Left kidney (tissue), 2 donors: ENCODE measurements around the gene SHC3. TPM values are rescaled to one million over a fixed set of nuclear protein-coding genes. Genes with fewer than 3 reads are reported as not detected.

ENCODE experiments used
- DNase-seq: peaks from one replicate; pipeline ENCODE4 v3.0.0-alpha.2; 2013
- polyA plus RNA-seq: library from polyadenylated mRNA; unstranded; fragments of 120-200 nt; gene quantifications from one replicate; pipeline ENCODE4 v1.2.1, GENCODE V29; 2013; ENCODE audit not compliant: insufficient read length

The SHC3 gene
- polyA plus RNA-seq, 1 donor: 2.7 TPM

GRCh38 chr9:89000973-89001916, 177.4 kb downstream of the SHC3 start:
- peak; percentile 92 for DNase-seq

- no peak for DNase-seq
These were observed 178.2 kb downstream of the SHC3 start for GRCh38 chr9:89000371-89000781.

- DNase-seq: no peak
These were observed 179.7 kb downstream of the SHC3 start for GRCh38 chr9:88998911-88999310.

GRCh38 chr9:88998503-88998902, 180.1 kb downstream of the SHC3 start:
- DNase-seq: no peak

GRCh38 chr9:88997646-88998045, 181.0 kb downstream of the SHC3 start:
- DNase-seq: no peak

GRCh38 chr9:88996921-88997235, 181.7 kb downstream of the SHC3 start:
- DNase-seq: no peak

GRCh38 chr9:88996046-88996920, 182.3 kb downstream of the SHC3 start:
- DNase-seq: no peak

GRCh38 chr9:88995627-88996026, 183.0 kb downstream of the SHC3 start:
- no peak for DNase-seq

GRCh38 chr9:88995200-88995577, 183.4 kb downstream of the SHC3 start:
- DNase-seq: no peak

GRCh38 chr9:88994469-88995199, 184.0 kb downstream of the SHC3 start:
- DNase-seq: no peak

GRCh38 chr9:88993871-88994460, 184.7 kb downstream of the SHC3 start:
- no peak for DNase-seq

- no peak for DNase-seq
These were observed 185.3 kb downstream of the SHC3 start for GRCh38 chr9:88993327-88993726.

- DNase-seq: no peak
These were observed 186.1 kb downstream of the SHC3 start for GRCh38 chr9:88992556-88992955.

- DNase-seq: peak; percentile 65
These were observed 187.3 kb downstream of the SHC3 start, which contains the start of gene S1PR3 for GRCh38 chr9:88991066-88992034. S1PR3 (plus strand) TSS chr9:88991468; CDS start chr9:89001201, 9,733 bp downstream.

- DNase-seq: no peak
These were observed 187.9 kb downstream of the SHC3 start for GRCh38 chr9:88990729-88991065.

GRCh38 chr9:88990041-88990728, 188.4 kb downstream of the SHC3 start:
- DNase-seq: no peak

- no peak for DNase-seq
These were observed 189.6 kb downstream of the SHC3 start for GRCh38 chr9:88988796-88989641.

GRCh38 chr9:88987661-88988060, 191.0 kb downstream of the SHC3 start:
- DNase-seq: no peak

- DNase-seq: no peak
These were observed 191.8 kb downstream of the SHC3 start for GRCh38 chr9:88986776-88987175.
